CD8-positive, alpha-beta memory T cell (primary cell): Measurements from ENCODE around the gene ZSCAN20. TPM values are rescaled to one million over a fixed set of nuclear protein-coding genes. Genes with fewer than 3 reads are reported as not detected.
A peak's percentile ranks its signal among the peaks of the same experiment; 100 is the strongest.

Experiments
- CTCF ChIA-PET: fragments of 350-600 bp; sonication (Branson Sonifier 250); formaldehyde crosslinking; loops from one replicate; lab custom pipeline; 2021; ENCODE audit warnings: antibody characterized with exemption; lab: Charles Lee
- POLR2A ChIA-PET: fragments of 350-600 bp; sonication (Branson Sonifier 250); formaldehyde crosslinking; loops from one replicate; lab custom pipeline; 2021; ENCODE audit warnings: antibody characterized with exemption; lab: Charles Lee
- DNase-seq, 5 donors: peaks; one replicate each; pipeline versions ENCODE4 v3.0.0 to v3.0.0-alpha.2; 2020 to 2022; ENCODE audit warnings: mixed read lengths in 1 of 5
- H3K27ac ChIP-seq: one replicate; pipeline ENCODE4 v1.7.0; 2013; ENCODE audit warnings: low read depth, mild to moderate bottlenecking, low read length, moderate library complexity
- H3K27me3 ChIP-seq: 2 replicates; pipeline ENCODE4 v1.7.0; 2013; ENCODE audit warnings: low read length, mild to moderate bottlenecking; ENCODE audit not compliant: insufficient read depth, poor library complexity, severe bottlenecking
- H3K36me3 ChIP-seq: 2 replicates; pipeline ENCODE4 v1.7.0; 2013; ENCODE audit warnings: mild to moderate bottlenecking, low read length, moderate library complexity; ENCODE audit not compliant: insufficient read depth
- H3K4me1 ChIP-seq: 2 replicates; pipeline ENCODE4 v1.7.0; 2013; ENCODE audit warnings: mild to moderate bottlenecking, low read length, moderate library complexity; ENCODE audit not compliant: insufficient read depth
- H3K4me3 ChIP-seq: 2 replicates; pipeline ENCODE4 v1.7.0; 2013; ENCODE audit warnings: mild to moderate bottlenecking, low read length
- H3K9me3 ChIP-seq: 2 replicates; pipeline ENCODE4 v1.7.0; 2013; ENCODE audit warnings: mild to moderate bottlenecking, low read length
- H3K27ac Mint-ChIP-seq, 8 donors: one replicate each; pipeline ENCODE4 v1.8.0; 2020 to 2021; ENCODE audit warnings: mixed read lengths in 8 of 8, mild to moderate bottlenecking in 6 of 8, inconsistent platforms in 3 of 8, moderate library complexity in 3 of 8
- H3K27me3 Mint-ChIP-seq, 2 donors: one replicate each; pipeline ENCODE4 v1.8.0; 2020 to 2021; ENCODE audit warnings: mixed read lengths in 2 of 2, mild to moderate bottlenecking in 1 of 2, moderate library complexity in 1 of 2
- H3K36me3 Mint-ChIP-seq, 3 donors: one replicate each; pipeline ENCODE4 v1.8.0; 2020 to 2021; ENCODE audit warnings: mixed read lengths in 3 of 3, inconsistent platforms in 1 of 3, mild to moderate bottlenecking in 1 of 3
- H3K4me1 Mint-ChIP-seq, 3 donors: one replicate each; pipeline ENCODE4 v1.8.0; 2020 to 2021; ENCODE audit warnings: mixed read lengths in 3 of 3, inconsistent platforms in 1 of 3, mild to moderate bottlenecking in 1 of 3
- H3K4me3 Mint-ChIP-seq, 7 donors: one replicate each; pipeline ENCODE4 v1.8.0; 2020 to 2021; ENCODE audit warnings: mixed read lengths in 7 of 7, mild to moderate bottlenecking in 6 of 7, moderate library complexity in 4 of 7, inconsistent platforms in 2 of 7
- H3K9me3 Mint-ChIP-seq, 5 donors: one replicate each; pipeline ENCODE4 v1.8.0; 2020 to 2022; ENCODE audit warnings: mixed read lengths in 5 of 5, mild to moderate bottlenecking in 3 of 5, moderate library complexity in 2 of 5, inconsistent platforms in 1 of 5
- polyA plus RNA-seq: library from polyadenylated mRNA; unstranded; fragments of 300-500 nt; fragmentation: Illumina TruSeq; gene quantifications from one replicate; pipeline ENCODE4 v1.2.3, GENCODE V29; 2021
- total RNA-seq, 2 experiments: library from RNA; stranded (reverse); gene quantifications; one replicate each; pipeline ENCODE4 v1.2.3, GENCODE V29; 2021

The ZSCAN20 gene
- total and polyA plus RNA-seq, 3 experiments from 2014 or later = 1.4 to 3.6 (median 3.3) TPM

DNA sequence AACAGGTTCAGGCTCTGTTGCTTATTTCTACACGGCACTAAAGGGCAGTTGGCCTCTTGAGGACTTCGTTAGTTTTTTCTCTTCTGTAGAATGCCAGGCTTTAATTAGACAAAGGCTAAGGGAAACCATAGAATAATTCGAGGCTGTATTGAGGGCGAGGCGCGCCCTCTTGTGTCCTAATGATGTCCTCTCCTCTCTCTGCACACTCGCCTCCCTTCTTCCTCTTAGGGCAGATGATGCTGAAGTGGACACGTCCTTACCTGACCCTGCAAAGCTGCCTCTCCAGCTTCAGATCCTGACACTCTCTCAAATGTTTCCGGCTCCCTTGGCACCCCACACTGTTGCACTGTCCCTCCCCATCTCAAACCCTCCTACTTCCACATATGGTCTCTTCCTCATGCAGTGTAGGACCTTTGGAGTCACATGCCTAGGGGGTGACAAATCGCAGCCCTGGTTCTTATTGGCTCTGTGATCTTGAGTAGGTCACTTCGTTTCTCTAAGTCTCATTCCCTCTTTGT, 1.9 kb upstream of the ZSCAN20 start:
- ChIA-PET CTCF (interaction anchor here (0.6 to 2.3 kb wide), 6 partner anchors 11 to 216 kb away, joined by 3 to 15 read pairs (median 5); no protein-coding TSS in a partner anchor), POLR2A (no interaction called here)
- Histone ChIP-seq H3K27ac (no peak overlapping the region), H3K36me3 (no peaks in the 10 kb centered on the region), H3K27me3 (no peaks in the 10 kb centered on the region), H3K4me1 (peaks cover 15% of the 10 kb centered on the region), H3K9me3 (no peaks in the 10 kb centered on the region), H3K4me3 (no peak overlapping the region)
- H3K27ac Mint-ChIP-seq = peak overlapping the region in 4 of 8 donors; percentile 36 to 76 (median 64)
- no peaks in the 10 kb centered on the region for H3K9me3 Mint-ChIP-seq
- H3K27me3 Mint-ChIP-seq = no peaks in the 10 kb centered on the region
- peaks cover 27 to 34% (median 33%) of the 10 kb centered on the region in 3 donors for H3K4me1 Mint-ChIP-seq
- no peaks in the 10 kb centered on the region for H3K36me3 Mint-ChIP-seq
- peak; percentile 12 to 57 (median 23) for DNase-seq
- peak overlapping the region; percentile 10 to 52 (median 38) for H3K4me3 Mint-ChIP-seq

DNA sequence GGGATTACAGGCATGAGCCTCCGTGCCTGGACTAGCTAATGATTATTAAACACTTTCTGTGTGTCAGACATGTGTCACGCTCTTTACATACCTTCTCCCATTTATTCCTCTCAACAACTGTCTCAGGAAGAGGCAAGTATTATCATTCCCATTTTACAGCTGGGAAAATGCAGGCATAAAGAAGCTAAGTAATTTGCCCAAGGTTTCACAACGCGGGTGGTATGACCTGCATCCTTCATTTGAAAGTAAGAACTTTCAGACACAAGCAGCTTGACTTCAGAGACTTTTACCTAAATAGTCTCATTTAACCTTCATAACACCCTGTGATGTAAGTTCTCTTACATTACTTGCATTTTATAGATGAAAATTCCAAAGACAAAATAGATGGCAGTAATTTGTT, 1.0 kb upstream of the ZSCAN20 start:
- H3K36me3 Mint-ChIP-seq = no peaks in the 10 kb centered on the region
- H3K9me3 ChIP-seq = no peaks in the 10 kb centered on the region
- H3K27ac Mint-ChIP-seq = peak overlapping the region in 1 of 8 donors; percentile 12
- no peaks in the 10 kb centered on the region for H3K36me3 ChIP-seq
- H3K27me3 ChIP-seq = no peaks in the 10 kb centered on the region
- H3K4me3 ChIP-seq = peak overlapping the region; percentile 49
- peaks cover 15% of the 10 kb centered on the region for H3K4me1 ChIP-seq
- DNase-seq = no peak
- H3K4me3 Mint-ChIP-seq = peak overlapping the region in 5 of 7 donors; percentile 19 to 96 (median 39)
- peaks cover 27 to 34% (median 33%) of the 10 kb centered on the region in 3 donors for H3K4me1 Mint-ChIP-seq
- POLR2A ChIA-PET = no interaction called here
- H3K27me3 Mint-ChIP-seq = no peaks in the 10 kb centered on the region
- CTCF ChIA-PET = interaction anchor here (0.9 to 2.3 kb wide), 6 partner anchors 12 to 344 kb away, joined by 3 to 15 read pairs (median 6); no protein-coding TSS in a partner anchor
- H3K9me3 Mint-ChIP-seq = no peaks in the 10 kb centered on the region
- no peak overlapping the region for H3K27ac ChIP-seq

DNA sequence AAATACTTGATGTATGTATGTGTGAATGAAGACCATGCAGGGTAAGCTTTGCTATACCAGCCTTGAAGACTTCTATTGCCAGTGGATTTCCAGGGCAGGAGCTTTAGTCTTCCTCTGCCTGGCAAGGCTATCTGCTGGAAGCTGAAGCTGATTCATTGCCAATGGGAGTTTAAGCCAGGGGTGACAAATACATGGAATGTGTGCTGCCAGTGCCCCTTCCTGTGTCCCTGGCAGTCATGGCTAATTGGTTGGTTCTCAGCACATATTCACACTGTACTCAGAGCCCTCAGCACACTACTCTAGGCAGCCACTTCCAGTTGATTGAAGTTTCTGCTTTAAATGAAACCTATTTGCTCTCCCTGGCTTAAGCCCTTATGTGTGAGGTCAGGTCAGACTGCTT, 1.5 kb downstream of the ZSCAN20 start:
- Mint-ChIP-seq H3K4me1 (peaks cover 27 to 34% (median 33%) of the 10 kb centered on the region in 3 donors), H3K36me3 (peaks cover 0 to 2% (median 0%) of the 10 kb centered on the region in 3 donors), H3K4me3 (peak overlapping the region in 2 of 7 donors; percentile 35 to 87), H3K9me3 (no peaks in the 10 kb centered on the region), H3K27ac (peak overlapping the region in 5 of 8 donors; percentile 2 to 99 (median 74)), H3K27me3 (no peaks in the 10 kb centered on the region)
- Histone ChIP-seq H3K9me3 (no peaks in the 10 kb centered on the region), H3K4me3 (no peak overlapping the region), H3K27me3 (no peaks in the 10 kb centered on the region), H3K27ac (no peak overlapping the region), H3K4me1 (peaks cover 15% of the 10 kb centered on the region), H3K36me3 (no peaks in the 10 kb centered on the region)
- POLR2A ChIA-PET = no interaction called here
- CTCF ChIA-PET = no interaction called here
- DNase-seq = no peak

DNA sequence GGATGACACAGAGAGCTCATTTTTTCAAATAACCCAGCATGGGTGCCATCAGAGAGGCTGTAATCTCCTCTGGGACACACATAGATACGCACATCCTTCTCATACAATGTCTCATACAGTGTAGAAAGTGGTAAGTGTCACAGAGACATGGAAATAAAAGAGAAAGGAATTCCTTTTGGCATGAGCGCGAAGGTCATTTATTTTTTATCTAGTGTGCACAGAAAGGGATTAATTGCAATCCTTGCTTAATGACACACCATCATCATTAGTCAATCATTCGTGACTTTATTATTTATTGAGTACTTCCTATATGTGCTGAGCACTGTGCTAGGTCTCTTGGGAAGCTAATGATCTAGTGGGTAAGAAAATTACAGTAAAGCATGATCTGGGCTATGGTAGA, 5.0 kb downstream of the ZSCAN20 start:
- no peaks in the 10 kb centered on the region for H3K27me3 Mint-ChIP-seq
- POLR2A ChIA-PET = no interaction called here
- CTCF ChIA-PET = no interaction called here

DNA sequence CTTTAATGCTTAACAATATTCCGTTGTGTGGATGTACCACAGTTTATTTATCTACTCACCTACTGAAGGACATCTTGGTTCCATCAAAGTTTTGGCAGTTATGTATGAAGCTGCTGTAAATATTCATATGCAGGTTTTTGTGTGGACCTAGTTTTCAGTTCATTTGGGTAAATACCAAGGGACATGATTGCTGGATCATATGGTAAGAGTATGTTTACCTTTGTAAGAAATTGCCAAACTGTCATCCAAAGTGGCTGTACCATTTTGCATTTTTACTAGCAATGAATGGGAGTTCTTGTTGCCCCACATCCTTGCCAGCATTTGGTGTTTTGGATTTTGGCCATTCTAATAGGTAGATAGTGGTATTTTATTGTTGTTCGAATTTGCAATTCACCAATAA, 10.0 kb downstream of the ZSCAN20 start:
- no peaks in the 10 kb centered on the region for H3K4me1 Mint-ChIP-seq
- DNase-seq = no peak
- Histone ChIP-seq H3K27ac (no peak overlapping the region), H3K9me3 (no peaks in the 10 kb centered on the region), H3K27me3 (no peaks in the 10 kb centered on the region), H3K4me3 (no peak overlapping the region), H3K4me1 (no peaks in the 10 kb centered on the region), H3K36me3 (no peaks in the 10 kb centered on the region)
- H3K9me3 Mint-ChIP-seq = peaks cover 11 to 17% (median 16%) of the 10 kb centered on the region in 5 donors
- CTCF ChIA-PET = no interaction called here
- no peak overlapping the region for H3K27ac Mint-ChIP-seq
- H3K4me3 Mint-ChIP-seq = no peak overlapping the region
- H3K36me3 Mint-ChIP-seq = peaks cover 24 to 58% (median 31%) of the 10 kb centered on the region in 3 donors
- POLR2A ChIA-PET = no interaction called here
- H3K27me3 Mint-ChIP-seq = peaks cover 0 to 2% of the 10 kb centered on the region in 2 donors

More for the DNA sequence above, 5.0 kb downstream of the ZSCAN20 start:
- no peak for DNase-seq
- peaks cover 6% of the 10 kb centered on the region for H3K4me1 ChIP-seq
- H3K27ac ChIP-seq = no peak overlapping the region
- H3K4me3 Mint-ChIP-seq = no peak overlapping the region
- no peaks in the 10 kb centered on the region for H3K36me3 ChIP-seq
- peak overlapping the region in 1 of 8 donors; percentile 5 for H3K27ac Mint-ChIP-seq
- peaks cover 0 to 25% (median 7%) of the 10 kb centered on the region in 3 donors for H3K36me3 Mint-ChIP-seq
- no peak overlapping the region for H3K4me3 ChIP-seq
- H3K9me3 Mint-ChIP-seq = no peaks in the 10 kb centered on the region
- peaks cover 12 to 14% (median 13%) of the 10 kb centered on the region in 3 donors for H3K4me1 Mint-ChIP-seq
- H3K9me3 ChIP-seq = no peaks in the 10 kb centered on the region
- H3K27me3 ChIP-seq = no peaks in the 10 kb centered on the region

DNA sequence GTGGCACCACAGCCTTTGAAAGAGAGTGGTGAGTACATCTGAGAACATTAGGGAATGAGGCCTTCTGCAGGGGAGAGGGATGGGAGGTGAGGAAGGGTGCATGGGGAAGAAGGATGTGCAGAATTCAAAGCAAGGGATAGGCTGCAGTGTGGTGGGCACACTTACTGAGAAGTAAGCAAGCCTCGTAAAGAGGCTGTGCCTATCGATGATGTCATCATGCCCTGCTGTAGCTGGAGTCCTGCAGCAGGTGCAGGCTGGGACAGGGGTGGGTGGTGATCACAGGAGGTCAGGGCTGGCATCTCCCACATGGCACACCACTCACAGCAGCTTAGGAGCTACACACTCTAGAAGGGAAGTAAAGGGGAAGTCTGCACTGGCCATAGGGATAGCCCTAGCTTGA, 16.2 kb downstream of the ZSCAN20 start:
- CTCF ChIA-PET = no interaction called here
- Mint-ChIP-seq H3K9me3 (peaks cover 18 to 36% (median 24%) of the 10 kb centered on the region in 5 donors), H3K4me3 (no peak overlapping the region), H3K27ac (no peak overlapping the region), H3K27me3 (peaks cover 0 to 2% of the 10 kb centered on the region in 2 donors), H3K4me1 (no peaks in the 10 kb centered on the region), H3K36me3 (peaks cover 43 to 78% (median 76%) of the 10 kb centered on the region in 3 donors)
- no peaks in the 10 kb centered on the region for H3K4me1 ChIP-seq
- peaks cover 5% of the 10 kb centered on the region for H3K9me3 ChIP-seq
- H3K4me3 ChIP-seq = no peak overlapping the region
- no peak for DNase-seq
- POLR2A ChIA-PET = no interaction called here
- peaks cover 9% of the 10 kb centered on the region for H3K36me3 ChIP-seq
- no peak overlapping the region for H3K27ac ChIP-seq
- H3K27me3 ChIP-seq = no peaks in the 10 kb centered on the region

DNA sequence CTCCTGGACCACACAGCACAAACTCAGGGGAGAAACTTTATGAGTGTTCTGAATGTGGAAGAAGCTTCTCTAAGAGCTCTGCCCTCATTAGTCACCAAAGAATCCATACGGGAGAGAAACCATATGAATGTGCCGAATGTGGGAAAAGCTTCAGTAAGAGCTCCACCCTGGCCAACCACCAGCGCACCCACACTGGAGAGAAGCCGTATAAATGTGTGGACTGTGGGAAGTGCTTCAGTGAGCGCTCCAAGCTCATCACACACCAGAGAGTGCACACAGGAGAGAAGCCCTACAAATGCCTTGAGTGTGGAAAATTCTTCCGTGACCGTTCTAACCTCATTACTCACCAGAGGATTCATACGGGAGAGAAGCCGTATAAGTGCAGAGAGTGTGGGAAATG, 22.5 kb downstream of the ZSCAN20 start:
- Mint-ChIP-seq H3K4me3 (no peak overlapping the region), H3K27ac (no peak overlapping the region), H3K9me3 (peaks cover 24 to 69% (median 53%) of the 10 kb centered on the region in 5 donors), H3K27me3 (peaks cover 0 to 5% of the 10 kb centered on the region in 2 donors), H3K4me1 (no peaks in the 10 kb centered on the region), H3K36me3 (peaks cover 26 to 87% (median 45%) of the 10 kb centered on the region in 3 donors)
- H3K4me1 ChIP-seq = no peaks in the 10 kb centered on the region
- no peaks in the 10 kb centered on the region for H3K27me3 ChIP-seq
- no peak overlapping the region for H3K27ac ChIP-seq
- ChIA-PET CTCF (no interaction called here), POLR2A (no interaction called here)
- no peak for DNase-seq
- peaks cover 27% of the 10 kb centered on the region for H3K9me3 ChIP-seq
- no peak overlapping the region for H3K4me3 ChIP-seq
- peaks cover 9% of the 10 kb centered on the region for H3K36me3 ChIP-seq

DNA sequence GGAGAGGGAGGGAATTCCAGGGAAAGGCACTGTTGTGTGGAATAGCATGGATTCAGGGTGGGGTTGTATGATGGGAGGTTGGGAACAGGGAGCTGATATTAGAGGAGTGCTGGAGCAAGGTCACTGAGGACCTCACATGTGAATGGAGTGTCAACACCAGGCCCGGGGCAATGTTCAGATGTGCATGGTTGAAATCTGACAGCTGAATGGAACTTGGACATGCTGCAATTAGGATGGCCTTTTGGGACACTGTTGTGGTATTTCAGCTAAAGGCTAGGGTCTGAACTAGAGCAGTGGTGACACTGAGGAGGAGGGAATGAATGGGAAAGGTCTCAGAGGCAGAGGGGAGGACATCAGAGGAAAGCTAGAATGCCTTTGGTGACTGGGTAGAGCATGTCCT, 25.0 kb downstream of the ZSCAN20 start:
- POLR2A ChIA-PET = no interaction called here
- H3K4me3 ChIP-seq = no peak overlapping the region
- Mint-ChIP-seq H3K4me1 (no peaks in the 10 kb centered on the region), H3K4me3 (no peak overlapping the region), H3K27me3 (peaks cover 0 to 5% of the 10 kb centered on the region in 2 donors), H3K27ac (no peak overlapping the region), H3K36me3 (peaks cover 14 to 72% (median 23%) of the 10 kb centered on the region in 3 donors), H3K9me3 (peaks cover 28 to 58% (median 56%) of the 10 kb centered on the region in 5 donors)
- H3K4me1 ChIP-seq = no peaks in the 10 kb centered on the region
- no peak overlapping the region for H3K27ac ChIP-seq
- H3K9me3 ChIP-seq = peaks cover 27% of the 10 kb centered on the region
- DNase-seq = no peak
- no peaks in the 10 kb centered on the region for H3K27me3 ChIP-seq
- no peaks in the 10 kb centered on the region for H3K36me3 ChIP-seq
- CTCF ChIA-PET = no interaction called here
